H9 (cell line): Measurements from ENCODE around the gene PNPLA1. TPM values are rescaled to one million over a fixed set of nuclear protein-coding genes. Genes with fewer than 3 reads are reported as not detected.

Source experiments
- DNase-seq: peaks from one replicate; pipeline ENCODE4 v3.0.0-alpha.2; 2017
- H2AFZ ChIP-seq: one replicate; pipeline ENCODE4 v1.6.1; 2013; ENCODE audit warnings: mild to moderate bottlenecking, low read length, control low read depth, moderate library complexity
- H2AK5ac ChIP-seq: 2 replicates; pipeline ENCODE4 v1.6.1; 2013; ENCODE audit warnings: low read length, control low read depth, mixed read lengths; ENCODE audit not compliant: insufficient read length
- H2BK120ac ChIP-seq: one replicate; pipeline ENCODE4 v1.6.1; 2013; ENCODE audit warnings: low read depth, mild to moderate bottlenecking, low read length, control low read depth, inconsistent platforms; ENCODE audit not compliant: poor library complexity, severe bottlenecking
- H2BK12ac ChIP-seq: 2 replicates; pipeline ENCODE4 v1.6.1; 2013; ENCODE audit warnings: low read length, control low read depth, mixed read lengths, low read depth; ENCODE audit not compliant: insufficient read length
- H2BK15ac ChIP-seq: 2 replicates; pipeline ENCODE4 v1.6.1; 2013; ENCODE audit warnings: low read depth, low read length, control low read depth
- H2BK20ac ChIP-seq: one replicate; pipeline ENCODE4 v1.6.1; 2013; ENCODE audit warnings: low read depth, mild to moderate bottlenecking, low read length, control low read depth, inconsistent platforms; ENCODE audit not compliant: poor library complexity, severe bottlenecking
- H2BK5ac ChIP-seq: 2 replicates; pipeline ENCODE4 v1.6.1; 2013; ENCODE audit warnings: low read length, control low read depth, mixed read lengths; ENCODE audit not compliant: insufficient read length
- H3K14ac ChIP-seq: 2 replicates; pipeline ENCODE4 v1.6.1; 2013; ENCODE audit warnings: low read length, control low read depth; ENCODE audit not compliant: insufficient read depth
- H3K18ac ChIP-seq: 2 replicates; pipeline ENCODE4 v1.6.1; 2013; ENCODE audit warnings: low read depth, mild to moderate bottlenecking, mixed read lengths, low read length, control low read depth; ENCODE audit not compliant: insufficient read length
- H3K23ac ChIP-seq: 2 replicates; pipeline ENCODE4 v1.6.1; 2013; ENCODE audit warnings: low read length, control low read depth, mixed read lengths, low read depth; ENCODE audit not compliant: insufficient read length
- H3K23me2 ChIP-seq: 2 replicates; pipeline ENCODE4 v1.6.1; 2013; ENCODE audit warnings: low read depth, mild to moderate bottlenecking, mixed read lengths, low read length, control low read depth; ENCODE audit not compliant: insufficient read length, poor library complexity, severe bottlenecking
- H3K27ac ChIP-seq: 2 replicates; pipeline ENCODE4 v1.5.1; 2013; ENCODE audit warnings: low read length, control low read depth, mixed read lengths, low read depth; ENCODE audit not compliant: insufficient read length
- H3K27me3 ChIP-seq: 2 replicates; pipeline ENCODE4 v1.6.1; 2013; ENCODE audit warnings: low read length, control low read depth, inconsistent platforms; ENCODE audit not compliant: insufficient read depth
- H3K4ac ChIP-seq: 2 replicates; pipeline ENCODE4 v1.6.1; 2013; ENCODE audit warnings: low read depth, mild to moderate bottlenecking, control low read depth, inconsistent platforms, low read length, moderate library complexity
- H3K4me1 ChIP-seq: 2 replicates; pipeline ENCODE4 v1.6.1; 2013; ENCODE audit warnings: low read length, control low read depth, inconsistent platforms; ENCODE audit not compliant: insufficient read depth
- H3K4me2 ChIP-seq: 2 replicates; pipeline ENCODE4 v1.6.1; 2013; ENCODE audit warnings: low read length, control low read depth, mixed read lengths; ENCODE audit not compliant: insufficient read length, insufficient read depth
- H3K56ac ChIP-seq: 2 replicates; pipeline ENCODE4 v1.6.1; 2013; ENCODE audit warnings: low read depth, mild to moderate bottlenecking, mixed read lengths, low read length, control low read depth; ENCODE audit not compliant: insufficient read length
- H3K79me1 ChIP-seq: 2 replicates; pipeline ENCODE4 v1.6.1; 2013; ENCODE audit warnings: low read depth, mild to moderate bottlenecking, moderate library complexity, low read length, control low read depth, inconsistent platforms; ENCODE audit not compliant: insufficient read depth, poor library complexity, severe bottlenecking
- H3K79me2 ChIP-seq: 2 replicates; pipeline ENCODE4 v1.6.1; 2013; ENCODE audit warnings: low read length, control low read depth, inconsistent platforms; ENCODE audit not compliant: insufficient read depth
- H3K9ac ChIP-seq: 2 replicates; pipeline ENCODE4 v1.6.1; 2013; ENCODE audit warnings: low read length, control low read depth, mixed read lengths; ENCODE audit not compliant: insufficient read length; ENCODE audit errors: extremely low read depth
- H3K9me3 ChIP-seq: one replicate; pipeline ENCODE4 v1.6.1; 2013; ENCODE audit warnings: low read depth, low read length, inconsistent platforms; ENCODE audit not compliant: control insufficient read depth
- H3T11ph ChIP-seq: one replicate; pipeline ENCODE4 v1.6.1; 2013; ENCODE audit warnings: mild to moderate bottlenecking, low read length, control low read depth, inconsistent platforms
- H4K20me1 ChIP-seq: one replicate; pipeline ENCODE4 v1.6.1; 2013; ENCODE audit not compliant: control insufficient read depth, insufficient read length, insufficient read depth
- H4K5ac ChIP-seq: 2 replicates; pipeline ENCODE4 v1.6.1; 2013; ENCODE audit warnings: low read depth, mild to moderate bottlenecking, mixed read lengths, low read length, control low read depth; ENCODE audit not compliant: insufficient read length
- H4K8ac ChIP-seq: replicated peaks from 2 replicates; pipeline ENCODE4 v1.6.1; 2013; ENCODE audit warnings: low read length, control low read depth, mixed read lengths, low read depth; ENCODE audit not compliant: insufficient read length
- H4K91ac ChIP-seq: 2 replicates; pipeline ENCODE4 v1.6.1; 2013; ENCODE audit warnings: low read depth, mild to moderate bottlenecking, moderate library complexity, mixed read lengths, low read length, control low read depth; ENCODE audit not compliant: insufficient read length
- H3K27ac Mint-ChIP-seq, 3 experiments: 2 replicates in 2 of 3; 3 replicates in 1 of 3; pipeline ENCODE4 v1.8.0; 2020 to 2021; ENCODE audit warnings: mixed read lengths in 3 of 3, mild to moderate bottlenecking in 1 of 3, moderate library complexity in 1 of 3
- H3K27me3 Mint-ChIP-seq: 2 replicates; pipeline ENCODE4 v1.8.0; 2021; ENCODE audit warnings: low read depth, mild to moderate bottlenecking, moderate library complexity, mixed read lengths
- H3K36me3 Mint-ChIP-seq, 3 experiments: 2 replicates in 2 of 3; 3 replicates in 1 of 3; pipeline ENCODE4 v1.8.0; 2020 to 2021; ENCODE audit warnings: low read depth in 3 of 3, mixed read lengths in 3 of 3; ENCODE audit not compliant: insufficient read depth in 1 of 3
- H3K4me1 Mint-ChIP-seq, 2 experiments: 2 replicates each; pipeline ENCODE4 v1.8.0; 2020; ENCODE audit warnings: mixed read lengths in 2 of 2
- H3K4me3 Mint-ChIP-seq, 2 experiments: 2 replicates in 1 of 2; 3 replicates in 1 of 2; pipeline ENCODE4 v1.8.0; 2020 to 2021; ENCODE audit warnings: mild to moderate bottlenecking in 2 of 2, mixed read lengths in 2 of 2, moderate library complexity in 1 of 2
- H3K9me3 Mint-ChIP-seq, 2 experiments: 2 replicates in 1 of 2; 3 replicates in 1 of 2; pipeline ENCODE4 v1.8.0; 2020; ENCODE audit warnings: mild to moderate bottlenecking in 2 of 2, mixed read lengths in 2 of 2, moderate library complexity in 1 of 2
- WGBS: extraction: QIAGEN DNeasy Blood & Tissue Kit; methylation state at CpG from one replicate; pipeline ENCODE4 v1.1.7; 2013; ENCODE audit warnings: missing lambda C conversion rate, low lambda C conversion rate, mixed read lengths; ENCODE audit not compliant: insufficient read length; ENCODE audit errors: extremely low coverage; 5-methylcytosine and 5-hydroxymethylcytosine counted together
- total RNA-seq: library from RNA; stranded (reverse); gene quantifications from 2 replicates; pipeline ENCODE4 v1.2.1, GENCODE V29; 2021
- TF ChIP-seq, protein P1 (sequence below): fragments of 200-600 bp; sonication (generic); conservative IDR thresholded peaks from 3 replicates; pipeline ENCODE4 v1.8.0; 2021; ENCODE audit warnings: antibody characterized with exemption, mild to moderate bottlenecking

PNPLA1 gene
- total RNA-seq, 1 experiment from 2014 or later = 0.09 TPM

DNA sequence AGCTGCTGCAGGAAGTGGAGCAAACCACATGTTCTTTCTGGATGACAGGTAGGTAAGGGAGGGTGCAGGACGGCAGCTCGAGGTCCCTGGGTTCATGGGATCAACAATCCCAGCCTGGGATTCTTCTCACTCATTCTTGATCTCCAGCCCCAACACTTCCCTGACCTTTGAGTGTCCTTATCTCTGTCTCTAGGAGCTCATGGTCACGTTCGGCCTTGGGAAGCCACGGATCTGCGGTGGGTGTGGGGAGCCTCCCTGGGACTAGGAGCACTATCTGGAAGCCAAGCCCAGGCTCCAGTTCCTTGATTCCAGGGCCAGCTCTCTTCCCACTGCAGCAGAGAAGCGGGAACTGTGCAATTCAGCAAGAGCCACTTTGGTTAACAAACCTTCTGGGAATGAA, 39.3 kb downstream of the PNPLA1 start:
- H4K91ac ChIP-seq = no peak overlapping the region

More for the DNA sequence above, 39.3 kb downstream of the PNPLA1 start:
- H2BK12ac ChIP-seq = no peak overlapping the region
- no peak overlapping the region for H3K23ac ChIP-seq
- no peak overlapping the region for H4K8ac ChIP-seq
- no peak overlapping the region for H3K4ac ChIP-seq
- Mint-ChIP-seq H3K4me3 (no peak overlapping the region), H3K27me3 (peaks cover 3% of the 10 kb centered on the region), H3K27ac (peak overlapping the region in 1 of 3 experiments; percentile 82; a peak in 2 of 7 replicates), H3K9me3 (peaks cover 0 to 1% of the 10 kb centered on the region in 2 experiments; a peak in 1 of 5 replicates), H3K36me3 (no peaks in the 10 kb centered on the region; a peak in 1 of 7 replicates), H3K4me1 (peaks cover 9 to 23% of the 10 kb centered on the region in 2 experiments)
- no peaks in the 10 kb centered on the region for H3K23me2 ChIP-seq
- TF ChIP-seq, protein P1, sequence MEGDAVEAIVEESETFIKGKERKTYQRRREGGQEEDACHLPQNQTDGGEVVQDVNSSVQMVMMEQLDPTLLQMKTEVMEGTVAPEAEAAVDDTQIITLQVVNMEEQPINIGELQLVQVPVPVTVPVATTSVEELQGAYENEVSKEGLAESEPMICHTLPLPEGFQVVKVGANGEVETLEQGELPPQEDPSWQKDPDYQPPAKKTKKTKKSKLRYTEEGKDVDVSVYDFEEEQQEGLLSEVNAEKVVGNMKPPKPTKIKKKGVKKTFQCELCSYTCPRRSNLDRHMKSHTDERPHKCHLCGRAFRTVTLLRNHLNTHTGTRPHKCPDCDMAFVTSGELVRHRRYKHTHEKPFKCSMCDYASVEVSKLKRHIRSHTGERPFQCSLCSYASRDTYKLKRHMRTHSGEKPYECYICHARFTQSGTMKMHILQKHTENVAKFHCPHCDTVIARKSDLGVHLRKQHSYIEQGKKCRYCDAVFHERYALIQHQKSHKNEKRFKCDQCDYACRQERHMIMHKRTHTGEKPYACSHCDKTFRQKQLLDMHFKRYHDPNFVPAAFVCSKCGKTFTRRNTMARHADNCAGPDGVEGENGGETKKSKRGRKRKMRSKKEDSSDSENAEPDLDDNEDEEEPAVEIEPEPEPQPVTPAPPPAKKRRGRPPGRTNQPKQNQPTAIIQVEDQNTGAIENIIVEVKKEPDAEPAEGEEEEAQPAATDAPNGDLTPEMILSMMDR = no peak
- H3K4me2 ChIP-seq = no peak overlapping the region
- H4K20me1 ChIP-seq = no peaks in the 10 kb centered on the region
- H3K4me1 ChIP-seq = no peaks in the 10 kb centered on the region
- H2AFZ ChIP-seq = no peak overlapping the region
- no peak overlapping the region for H2BK120ac ChIP-seq
- H3K79me1 ChIP-seq = no peaks in the 10 kb centered on the region
- H3K27ac ChIP-seq = no peak overlapping the region
- no peaks in the 10 kb centered on the region for H3K9me3 ChIP-seq
- H3K56ac ChIP-seq = no peak overlapping the region
- DNase-seq = no peak
- WGBS = no CpG with 5 or more reads among the region's 7 CpGs
- H4K5ac ChIP-seq = no peak overlapping the region
- H3K79me2 ChIP-seq = no peaks in the 10 kb centered on the region
- H3K27me3 ChIP-seq = no peaks in the 10 kb centered on the region
- H3T11ph ChIP-seq = no peak overlapping the region
- H3K18ac ChIP-seq = no peak overlapping the region
- no peak overlapping the region for H3K9ac ChIP-seq
- no peak overlapping the region for H2BK20ac ChIP-seq
- H2BK15ac ChIP-seq = no peak overlapping the region
- H2AK5ac ChIP-seq = no peak overlapping the region
- H3K14ac ChIP-seq = no peak overlapping the region
- H2BK5ac ChIP-seq = no peak overlapping the region
